Measurements from ENCODE around the gene EXOC6. TPM values are rescaled to one million over a fixed set of nuclear protein-coding genes. Genes with fewer than 3 reads are reported as not detected.

EXOC6 gene
- total and polyA plus RNA-seq, 3 experiments from 2014 or later: 7.3 to 10.9 (median 10.6) TPM

- H3K36me3 ChIP-seq (ENCODE audit: insufficient read depth, low read length): no peaks in the 10 kb centered on the region
- Mint-ChIP-seq H3K27ac (no peak overlapping the region), H3K9me3 (no peaks in the 10 kb centered on the region), H3K4me1 (peaks cover 4 to 11% (median 9%) of the 10 kb centered on the region in 3 donors), H3K36me3 (peaks cover 0 to 3% (median under 1%) of the 10 kb centered on the region in 3 donors), H3K27me3 (no peaks in the 10 kb centered on the region), H3K4me3 (no peak overlapping the region)
- no peaks in the 10 kb centered on the region for H3K9me3 ChIP-seq (ENCODE audit: low read length)
- no peak for DNase-seq
- ChIA-PET CTCF (no interaction called here), POLR2A (no interaction called here)
- no peak overlapping the region for H3K4me3 ChIP-seq (ENCODE audit: low read length)
- no peak overlapping the region for H3K27ac ChIP-seq (ENCODE audit: low read depth, low read length)
- H3K27me3 ChIP-seq (ENCODE audit: insufficient read depth, low read length, poor library complexity, severe bottlenecking): no peaks in the 10 kb centered on the region
- H3K4me1 ChIP-seq (ENCODE audit: insufficient read depth, low read length): no peaks in the 10 kb centered on the region
These were observed 142.3 kb downstream of the EXOC6 start for GRCh38 chr10:92990615-92991014.

GRCh38 chr10:92991513-92991912 is 143.2 kb downstream of the EXOC6 start:
- ChIA-PET CTCF (interaction anchor here (0.7 kb wide), 1 partner anchor 9 kb away, joined by 5 read pairs; no protein-coding TSS in a partner anchor), POLR2A (no interaction called here)
- no peaks in the 10 kb centered on the region for H3K27me3 ChIP-seq (ENCODE audit: insufficient read depth, low read length, poor library complexity, severe bottlenecking)
- H3K27me3 Mint-ChIP-seq: no peaks in the 10 kb centered on the region
- no peak overlapping the region for H3K27ac ChIP-seq (ENCODE audit: low read depth, low read length)
- H3K27ac Mint-ChIP-seq: no peak overlapping the region
- no peaks in the 10 kb centered on the region for H3K36me3 ChIP-seq (ENCODE audit: insufficient read depth, low read length)
- H3K4me1 Mint-ChIP-seq: peaks cover 4 to 11% (median 9%) of the 10 kb centered on the region in 3 donors
- no peaks in the 10 kb centered on the region for H3K9me3 Mint-ChIP-seq
- no peak for DNase-seq
- no peak overlapping the region for H3K4me3 Mint-ChIP-seq
- H3K4me1 ChIP-seq (ENCODE audit: insufficient read depth, low read length): no peaks in the 10 kb centered on the region
- no peaks in the 10 kb centered on the region for H3K9me3 ChIP-seq (ENCODE audit: low read length)
- peaks cover 0 to 3% (median 0%) of the 10 kb centered on the region in 3 donors for H3K36me3 Mint-ChIP-seq
- no peak overlapping the region for H3K4me3 ChIP-seq (ENCODE audit: low read length)

GRCh38 chr10:92993699-92994272 is 145.5 kb downstream of the EXOC6 start:
- H3K4me3 ChIP-seq (ENCODE audit: low read length): no peak overlapping the region
- no peaks in the 10 kb centered on the region for H3K9me3 Mint-ChIP-seq
- H3K36me3 Mint-ChIP-seq: peaks cover 0 to 3% (median 2%) of the 10 kb centered on the region in 3 donors
- H3K27ac Mint-ChIP-seq: peak overlapping the region in 3 of 8 donors; percentile 9 to 44 (median 20)
- H3K4me3 Mint-ChIP-seq: no peak overlapping the region
- H3K4me1 ChIP-seq (ENCODE audit: insufficient read depth, low read length): no peaks in the 10 kb centered on the region
- H3K9me3 ChIP-seq (ENCODE audit: low read length): no peaks in the 10 kb centered on the region
- no peak for DNase-seq
- no peaks in the 10 kb centered on the region for H3K36me3 ChIP-seq (ENCODE audit: insufficient read depth, low read length)
- ChIA-PET CTCF (no interaction called here), POLR2A (no interaction called here)
- H3K27me3 Mint-ChIP-seq: no peaks in the 10 kb centered on the region
- peaks cover 4 to 11% (median 9%) of the 10 kb centered on the region in 3 donors for H3K4me1 Mint-ChIP-seq
- no peak overlapping the region for H3K27ac ChIP-seq (ENCODE audit: low read depth, low read length)
- H3K27me3 ChIP-seq (ENCODE audit: insufficient read depth, low read length, poor library complexity, severe bottlenecking): no peaks in the 10 kb centered on the region

- no peak for DNase-seq
- Histone ChIP-seq H3K27ac (ENCODE audit: low read depth, low read length) (no peak overlapping the region), H3K4me3 (ENCODE audit: low read length) (no peak overlapping the region), H3K4me1 (ENCODE audit: insufficient read depth, low read length) (no peaks in the 10 kb centered on the region), H3K27me3 (ENCODE audit: insufficient read depth, low read length, poor library complexity, severe bottlenecking) (no peaks in the 10 kb centered on the region), H3K9me3 (ENCODE audit: low read length) (no peaks in the 10 kb centered on the region), H3K36me3 (ENCODE audit: insufficient read depth, low read length) (no peaks in the 10 kb centered on the region)
- CTCF ChIA-PET: no interaction called here
- Mint-ChIP-seq H3K36me3 (peaks cover 0 to 6% (median 0%) of the 10 kb centered on the region in 3 donors), H3K4me3 (no peak overlapping the region), H3K4me1 (peaks cover 4 to 11% (median 9%) of the 10 kb centered on the region in 3 donors), H3K27ac (no peak overlapping the region), H3K9me3 (no peaks in the 10 kb centered on the region), H3K27me3 (no peaks in the 10 kb centered on the region)
- POLR2A ChIA-PET: no interaction called here
These were observed 147.2 kb downstream of the EXOC6 start for GRCh38 chr10:92995509-92995908.

GRCh38 chr10:92997620-92998019 is 149.3 kb downstream of the EXOC6 start:
- H3K27ac Mint-ChIP-seq: peak overlapping the region in 1 of 8 donors; percentile 66
- CTCF ChIA-PET: no interaction called here

GRCh38 chr10:92999191-92999590 is 150.9 kb downstream of the EXOC6 start:
- H3K4me1 ChIP-seq (ENCODE audit: insufficient read depth, low read length): no peaks in the 10 kb centered on the region
- Mint-ChIP-seq H3K27ac (peak overlapping the region in 1 of 8 donors; percentile 48), H3K9me3 (no peaks in the 10 kb centered on the region), H3K4me3 (no peak overlapping the region), H3K27me3 (no peaks in the 10 kb centered on the region), H3K36me3 (peaks cover 2 to 6% (median 4%) of the 10 kb centered on the region in 3 donors), H3K4me1 (no peaks in the 10 kb centered on the region)
- ChIA-PET POLR2A (no interaction called here), CTCF (interaction anchor here (0.6 kb wide), 1 partner anchor 1651 kb away, joined by 3 read pairs; no protein-coding TSS in a partner anchor)
- DNase-seq: no peak
- no peaks in the 10 kb centered on the region for H3K9me3 ChIP-seq (ENCODE audit: low read length)
- no peak overlapping the region for H3K27ac ChIP-seq (ENCODE audit: low read depth, low read length)
- H3K4me3 ChIP-seq (ENCODE audit: low read length): no peak overlapping the region
- H3K27me3 ChIP-seq (ENCODE audit: insufficient read depth, low read length, poor library complexity, severe bottlenecking): no peaks in the 10 kb centered on the region
- no peaks in the 10 kb centered on the region for H3K36me3 ChIP-seq (ENCODE audit: insufficient read depth, low read length)

More at GRCh38 chr10:92997620-92998019, 149.3 kb downstream of the EXOC6 start:
- no peaks in the 10 kb centered on the region for H3K9me3 ChIP-seq (ENCODE audit: low read length)
- POLR2A ChIA-PET: no interaction called here
- H3K4me3 Mint-ChIP-seq: no peak overlapping the region
- no peaks in the 10 kb centered on the region for H3K4me1 ChIP-seq (ENCODE audit: insufficient read depth, low read length)
- H3K27me3 ChIP-seq (ENCODE audit: insufficient read depth, low read length, poor library complexity, severe bottlenecking): no peaks in the 10 kb centered on the region
- H3K36me3 Mint-ChIP-seq: peaks cover 2 to 6% (median 4%) of the 10 kb centered on the region in 3 donors
- H3K36me3 ChIP-seq (ENCODE audit: insufficient read depth, low read length): no peaks in the 10 kb centered on the region
- no peaks in the 10 kb centered on the region for H3K9me3 Mint-ChIP-seq
- peaks cover 4 to 11% (median 9%) of the 10 kb centered on the region in 3 donors for H3K4me1 Mint-ChIP-seq
- H3K27ac ChIP-seq (ENCODE audit: low read depth, low read length): no peak overlapping the region
- H3K27me3 Mint-ChIP-seq: no peaks in the 10 kb centered on the region
- DNase-seq: no peak
- H3K4me3 ChIP-seq (ENCODE audit: low read length): no peak overlapping the region

GRCh38 chr10:93006435-93007039 is 158.2 kb downstream of the EXOC6 start:
- ChIA-PET CTCF (no interaction called here), POLR2A (no interaction called here)
- DNase-seq: no peak
- H3K4me3 Mint-ChIP-seq: no peak overlapping the region
- no peak overlapping the region for H3K4me3 ChIP-seq (ENCODE audit: low read length)
- no peaks in the 10 kb centered on the region for H3K27me3 Mint-ChIP-seq
- H3K4me1 Mint-ChIP-seq: no peaks in the 10 kb centered on the region
- no peak overlapping the region for H3K27ac Mint-ChIP-seq
- no peaks in the 10 kb centered on the region for H3K27me3 ChIP-seq (ENCODE audit: insufficient read depth, low read length, poor library complexity, severe bottlenecking)
- H3K36me3 Mint-ChIP-seq: peaks cover 0 to 5% (median 4%) of the 10 kb centered on the region in 3 donors
- H3K9me3 Mint-ChIP-seq: no peaks in the 10 kb centered on the region
- no peaks in the 10 kb centered on the region for H3K4me1 ChIP-seq (ENCODE audit: insufficient read depth, low read length)
- no peaks in the 10 kb centered on the region for H3K36me3 ChIP-seq (ENCODE audit: insufficient read depth, low read length)
- no peak overlapping the region for H3K27ac ChIP-seq (ENCODE audit: low read depth, low read length)
- H3K9me3 ChIP-seq (ENCODE audit: low read length): no peaks in the 10 kb centered on the region

GRCh38 chr10:93015722-93016121 is 167.4 kb downstream of the EXOC6 start:
- no peak overlapping the region for H3K4me3 Mint-ChIP-seq
- H3K27me3 Mint-ChIP-seq: no peaks in the 10 kb centered on the region
- H3K9me3 ChIP-seq (ENCODE audit: low read length): no peaks in the 10 kb centered on the region
- POLR2A ChIA-PET: no interaction called here
- H3K36me3 Mint-ChIP-seq: peaks cover 0 to 17% (median 8%) of the 10 kb centered on the region in 3 donors
- H3K4me3 ChIP-seq (ENCODE audit: low read length): no peak overlapping the region
- H3K36me3 ChIP-seq (ENCODE audit: insufficient read depth, low read length): no peaks in the 10 kb centered on the region
- CTCF ChIA-PET: no interaction called here
- no peaks in the 10 kb centered on the region for H3K4me1 Mint-ChIP-seq
- no peak overlapping the region for H3K27ac ChIP-seq (ENCODE audit: low read depth, low read length)
- DNase-seq: no peak
- no peaks in the 10 kb centered on the region for H3K4me1 ChIP-seq (ENCODE audit: insufficient read depth, low read length)
- H3K27me3 ChIP-seq (ENCODE audit: insufficient read depth, low read length, poor library complexity, severe bottlenecking): no peaks in the 10 kb centered on the region
- H3K27ac Mint-ChIP-seq: no peak overlapping the region
- H3K9me3 Mint-ChIP-seq: no peaks in the 10 kb centered on the region
